AG09309 (cell line): ENCODE results near the gene TMEM120B.

Experiments
- DNase-seq: peaks from one replicate; pipeline ENCODE4 v3.0.0-alpha.2; 2010; ENCODE audit warnings: low read depth
- H3K4me3 ChIP-seq: 2 replicates; pipeline ENCODE4 v1.5.1; 2011; ENCODE audit warnings: mild to moderate bottlenecking, low read depth, low read length, moderate library complexity; ENCODE audit not compliant: control insufficient read depth
- TF ChIP-seq, protein P1 (sequence below): IDR thresholded peaks from 2 replicates; pipeline ENCODE4 v1.5.1; 2011; ENCODE audit warnings: mild to moderate bottlenecking, low read depth, low read length, inconsistent platforms; ENCODE audit not compliant: insufficient read depth, control insufficient read depth; ENCODE audit errors: missing control alignments

TMEM120B gene

DNA sequence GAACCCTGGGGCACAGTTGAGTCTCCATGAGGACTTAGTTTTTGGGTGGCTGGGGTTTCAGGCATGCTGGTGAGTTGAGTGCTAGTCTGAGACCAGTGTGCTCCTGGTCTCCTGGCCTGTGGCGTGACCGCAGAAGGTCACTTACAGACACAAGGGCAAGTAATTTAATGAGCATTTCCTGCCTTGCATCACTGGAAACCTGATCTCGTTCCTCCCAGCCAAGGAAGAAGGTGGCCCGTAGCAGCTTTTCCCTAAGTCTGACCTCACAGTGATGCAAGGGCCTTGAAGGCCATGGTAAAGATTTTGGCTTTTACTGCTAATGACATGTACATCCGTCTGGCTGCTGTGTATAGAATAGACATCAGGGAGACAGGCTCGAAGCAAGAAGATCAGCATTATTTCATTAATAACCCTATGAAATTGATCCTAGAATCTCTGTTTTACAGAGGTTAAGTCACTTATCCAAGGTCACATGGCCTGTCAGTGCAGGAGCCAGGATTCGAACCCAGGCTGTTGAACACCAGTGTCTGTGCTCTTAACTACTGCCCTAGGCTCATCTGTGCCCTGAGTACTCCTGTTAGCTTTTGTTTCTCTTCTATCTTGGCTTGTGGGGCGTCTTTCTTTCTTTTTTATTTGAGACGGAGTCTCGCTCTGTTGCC lies 4.6 kb downstream of the TMEM120B start:
- no peak overlapping the region for H3K4me3 ChIP-seq
- DNase-seq = peak; percentile 82

DNA sequence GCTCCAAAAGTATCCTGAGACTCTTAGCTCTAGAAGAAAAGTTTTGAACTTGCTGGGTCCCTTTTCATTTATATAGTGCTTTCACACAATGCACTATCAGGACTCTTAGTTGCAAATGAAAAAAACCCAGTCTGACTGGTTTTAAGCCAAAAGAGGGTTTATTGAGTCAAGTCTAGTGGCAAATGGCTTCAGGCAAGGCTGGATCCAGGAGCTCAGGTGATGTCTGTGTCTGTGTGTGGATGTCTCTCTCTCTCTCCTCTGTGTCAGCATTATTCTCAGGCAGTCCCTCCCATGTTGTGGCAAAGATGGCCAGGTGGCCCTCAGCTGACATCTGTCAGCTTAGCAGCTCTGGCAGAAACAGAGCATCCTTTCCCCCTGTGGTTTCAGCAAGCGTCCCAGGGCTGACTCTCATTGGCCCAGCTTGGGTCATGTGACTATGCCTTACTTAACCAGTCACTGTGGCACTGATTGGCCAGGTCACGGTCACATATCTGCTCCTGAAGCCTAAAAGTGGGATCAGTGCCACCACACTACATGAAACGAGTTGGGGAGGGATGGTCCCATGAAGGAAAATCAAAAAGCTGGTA lies 6.2 kb downstream of the TMEM120B start:
- no peak for DNase-seq
- TF ChIP-seq, protein P1, sequence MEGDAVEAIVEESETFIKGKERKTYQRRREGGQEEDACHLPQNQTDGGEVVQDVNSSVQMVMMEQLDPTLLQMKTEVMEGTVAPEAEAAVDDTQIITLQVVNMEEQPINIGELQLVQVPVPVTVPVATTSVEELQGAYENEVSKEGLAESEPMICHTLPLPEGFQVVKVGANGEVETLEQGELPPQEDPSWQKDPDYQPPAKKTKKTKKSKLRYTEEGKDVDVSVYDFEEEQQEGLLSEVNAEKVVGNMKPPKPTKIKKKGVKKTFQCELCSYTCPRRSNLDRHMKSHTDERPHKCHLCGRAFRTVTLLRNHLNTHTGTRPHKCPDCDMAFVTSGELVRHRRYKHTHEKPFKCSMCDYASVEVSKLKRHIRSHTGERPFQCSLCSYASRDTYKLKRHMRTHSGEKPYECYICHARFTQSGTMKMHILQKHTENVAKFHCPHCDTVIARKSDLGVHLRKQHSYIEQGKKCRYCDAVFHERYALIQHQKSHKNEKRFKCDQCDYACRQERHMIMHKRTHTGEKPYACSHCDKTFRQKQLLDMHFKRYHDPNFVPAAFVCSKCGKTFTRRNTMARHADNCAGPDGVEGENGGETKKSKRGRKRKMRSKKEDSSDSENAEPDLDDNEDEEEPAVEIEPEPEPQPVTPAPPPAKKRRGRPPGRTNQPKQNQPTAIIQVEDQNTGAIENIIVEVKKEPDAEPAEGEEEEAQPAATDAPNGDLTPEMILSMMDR = no peak
- H3K4me3 ChIP-seq = no peak overlapping the region

More for the DNA sequence above, 4.6 kb downstream of the TMEM120B start:
- TF ChIP-seq, protein P1 = no peak

- peak; percentile 52 for DNase-seq
- TF ChIP-seq, protein P1 = no peak
- H3K4me3 ChIP-seq = no peak overlapping the region
Measured at GRCh38 chr12:121719926-121720414, 7.4 kb downstream of the TMEM120B start.

- DNase-seq = no peak
- TF ChIP-seq, protein P1 = no peak
- H3K4me3 ChIP-seq = no peak overlapping the region
Measured at GRCh38 chr12:121720762-121721161, 8.2 kb downstream of the TMEM120B start.

DNA sequence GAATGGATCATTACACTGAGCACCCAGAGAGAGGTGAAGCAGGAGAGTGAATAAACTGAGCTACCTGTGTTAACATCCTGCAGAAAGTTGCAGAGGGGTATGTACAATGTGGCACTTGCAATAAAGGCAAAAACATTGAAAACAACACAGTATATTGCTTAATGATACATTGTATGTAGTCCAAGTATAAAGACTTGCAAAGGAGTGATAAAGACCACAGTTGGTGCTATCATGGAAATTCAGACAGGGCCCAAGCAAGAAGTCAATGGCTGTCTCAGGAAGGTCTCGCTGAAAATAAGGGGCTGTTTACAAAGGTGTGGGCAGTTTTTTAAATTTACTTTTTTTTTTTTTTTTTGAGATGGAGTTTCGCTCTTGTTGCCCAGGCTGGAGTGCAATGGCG lies 10.0 kb downstream of the TMEM120B start:
- DNase-seq = no peak
- TF ChIP-seq, protein P1 = no peak
- H3K4me3 ChIP-seq = no peak overlapping the region

- TF ChIP-seq, protein P1 = no peak
- no peak overlapping the region for H3K4me3 ChIP-seq
- DNase-seq = no peak
Measured at GRCh38 chr12:121723200-121723599, 10.6 kb downstream of the TMEM120B start.

DNA sequence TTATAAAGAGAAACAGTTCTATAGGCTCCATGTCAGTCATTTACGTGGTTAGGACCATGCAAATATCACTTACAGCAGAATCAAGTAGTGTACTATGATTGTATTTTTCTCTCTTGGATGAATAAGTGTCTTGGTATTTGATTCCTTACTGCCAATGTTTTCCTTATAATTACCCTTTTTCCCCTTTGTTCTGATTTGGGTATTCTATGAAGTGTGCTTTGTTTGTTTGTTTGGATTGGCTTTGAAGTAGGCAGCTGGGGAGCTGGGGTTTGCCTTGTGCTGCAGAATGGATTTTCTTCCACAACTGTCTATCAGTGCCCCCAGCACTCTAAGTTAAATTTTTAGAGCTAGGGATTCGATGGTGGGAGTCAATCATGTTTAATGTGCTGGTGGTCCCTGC lies 12.4 kb downstream of the TMEM120B start:
- no peak for DNase-seq
- H3K4me3 ChIP-seq = no peak overlapping the region
- TF ChIP-seq, protein P1 = no peak
